ENCODE results near the gene KRT32. TPM values are rescaled to one million over a fixed set of nuclear protein-coding genes. Genes with fewer than 3 reads are reported as not detected.
A peak's percentile ranks its signal among the peaks of the same experiment; 100 is the strongest.

Gene KRT32
- total RNA-seq (2021) (not detected in 2 replicates), Bru-seq, nascent RNA (percentile 13 among the genes with signal in this experiment), BruChase-seq, experiment 1, labeled RNA remaining after a 2-hour chase (not detected), BruChase-seq, experiment 2, labeled RNA remaining after a 6-hour chase (percentile 3 among the genes with signal in this experiment)
- long read RNA-seq: 0 reads

- CTCF ChIA-PET: no interaction called here
- no peaks in the 10 kb centered on the region for H3K4me1 ChIP-seq (ENCODE audit: insufficient read depth, low read length, poor library complexity, severe bottlenecking)
- DNase-seq (ENCODE audit: low spot score): no peak
- TF ChIP-seq CTCF (conservative IDR thresholded peaks at IDR 0.05; ENCODE audit: low read depth, low read length): no peak
- no peak for TF ChIP-seq EZH2 (IDR thresholded peaks at IDR 0.05; ENCODE audit: borderline replicate concordance, low read depth, low read length, poor library complexity, severe bottlenecking)
- no peak within 1 kb of the TSS for H3K27ac ChIP-seq (ENCODE audit: low read depth, low read length, poor library complexity, severe bottlenecking)
- H3K27me3 ChIP-seq (replicated peaks; ENCODE audit: insufficient read depth, low read depth, low read length, poor library complexity): no peaks in the 10 kb centered on the region
- no peaks in the 10 kb centered on the region for H3K36me3 ChIP-seq (ENCODE audit: insufficient read depth, low read length, poor library complexity, severe bottlenecking)
- no peaks in the 10 kb centered on the region for H3K9me3 ChIP-seq (ENCODE audit: low read depth, low read length, poor library complexity, severe bottlenecking)
- intact Hi-C loops (cut with micrococcal nuclease; ENCODE audit: unreplicated experiment): no loop called here
- no peak within 1 kb of the TSS for H3K4me3 ChIP-seq (ENCODE audit: low read depth, low read length, poor library complexity, severe bottlenecking)
- no TSS peak for BruUV-seq (replicated peaks)
- POLR2A ChIA-PET (ENCODE audit: low non-redundant PET): no interaction called here
Observed at GRCh38 chr17:41466988-41467387, at the start of gene KRT32. TSS of gene KRT32 (minus strand) at chr17:41467386. CDS start at chr17:41467325, 61 bp downstream.

GRCh38 chr17:41516830-41517283 lies 49.7 kb upstream of the KRT32 start:
- ChIA-PET CTCF (no interaction called here), POLR2A (ENCODE audit: low non-redundant PET) (no interaction called here)
- Histone ChIP-seq H3K9me3 (ENCODE audit: low read depth, low read length, poor library complexity, severe bottlenecking) (no peaks in the 10 kb centered on the region), H3K4me3 (ENCODE audit: low read depth, low read length, poor library complexity, severe bottlenecking) (no peak overlapping the region), H3K4me1 (ENCODE audit: insufficient read depth, low read length, poor library complexity, severe bottlenecking) (no peaks in the 10 kb centered on the region), H3K27ac (ENCODE audit: low read depth, low read length, poor library complexity, severe bottlenecking) (no peak overlapping the region), H3K27me3 (replicated peaks; ENCODE audit: insufficient read depth, low read depth, low read length, poor library complexity) (no peaks in the 10 kb centered on the region), H3K36me3 (ENCODE audit: insufficient read depth, low read length, poor library complexity, severe bottlenecking) (no peaks in the 10 kb centered on the region)
- intact Hi-C loops (cut with micrococcal nuclease; ENCODE audit: unreplicated experiment): no loop called here
- TF ChIP-seq EZH2 (IDR thresholded peaks at IDR 0.05; ENCODE audit: borderline replicate concordance, low read depth, low read length, poor library complexity, severe bottlenecking) (no peak), CTCF (conservative IDR thresholded peaks at IDR 0.05; ENCODE audit: low read depth, low read length) (no peak)
- DNase-seq (ENCODE audit: low spot score): no peak
- BruUV-seq (replicated peaks): no TSS peak

GRCh38 chr17:41516147-41516829 lies 49.1 kb upstream of the KRT32 start:
- TF ChIP-seq CTCF (conservative IDR thresholded peaks at IDR 0.05; ENCODE audit: low read depth, low read length): no peak
- TF ChIP-seq EZH2 (IDR thresholded peaks at IDR 0.05; ENCODE audit: borderline replicate concordance, low read depth, low read length, poor library complexity, severe bottlenecking): no peak
- ChIA-PET POLR2A (ENCODE audit: low non-redundant PET) (no interaction called here), CTCF (no interaction called here)
- Histone ChIP-seq H3K27ac (ENCODE audit: low read depth, low read length, poor library complexity, severe bottlenecking) (no peak overlapping the region), H3K36me3 (ENCODE audit: insufficient read depth, low read length, poor library complexity, severe bottlenecking) (no peaks in the 10 kb centered on the region), H3K27me3 (replicated peaks; ENCODE audit: insufficient read depth, low read depth, low read length, poor library complexity) (no peaks in the 10 kb centered on the region), H3K4me1 (ENCODE audit: insufficient read depth, low read length, poor library complexity, severe bottlenecking) (no peaks in the 10 kb centered on the region), H3K4me3 (ENCODE audit: low read depth, low read length, poor library complexity, severe bottlenecking) (no peak overlapping the region), H3K9me3 (ENCODE audit: low read depth, low read length, poor library complexity, severe bottlenecking) (no peaks in the 10 kb centered on the region)
- no peak for DNase-seq (ENCODE audit: low spot score)
- BruUV-seq (replicated peaks): no TSS peak
- intact Hi-C loops (cut with micrococcal nuclease; ENCODE audit: unreplicated experiment): no loop called here
